K562 (cell line): ENCODE data around the gene TPR. TPM values are rescaled to one million over a fixed set of nuclear protein-coding genes. Genes with fewer than 3 reads are reported as not detected.

Experiments used
- ARID1B ChIP-seq: fragments of 450-650 bp; IDR thresholded peaks from 2 replicates; pipeline ENCODE4 v1.6.1; 2016; ENCODE audit warnings: antibody characterized with exemption, mild to moderate bottlenecking, inconsistent platforms
- BACH1 ChIP-seq: fragments of 200-800 bp; sonication (Bioruptor generic); IDR thresholded peaks from 2 replicates; pipeline ENCODE4 v1.6.1; 2016; ENCODE audit warnings: missing genetic modification characterization, missing compliant biosample characterization
- CREM ChIP-seq: IDR thresholded peaks from 2 replicates; pipeline ENCODE4 v1.6.1; 2014; ENCODE audit warnings: antibody characterized with exemption, low read depth
- FUS ChIP-seq: fragments of 200-400 bp; formaldehyde crosslinking; optimal IDR thresholded peaks from 2 replicates; pipeline ENCODE3; 2017; ENCODE audit warnings: low read depth, low read length
- ID3 ChIP-seq, 2 experiments: fragments of 250-450 bp in 1 of 2; fragments of 450-650 bp in 1 of 2; sonication (Bioruptor Pico) in 1 of 2; IDR thresholded peaks; 2 replicates each; pipeline versions ENCODE4 v1.6.1 to v1.8.0; 2016 to 2021; ENCODE audit warnings: mild to moderate bottlenecking in 2 of 2, moderate library complexity in 2 of 2, missing compliant biosample characterization in 1 of 2, missing genetic modification characterization in 1 of 2
- NBN ChIP-seq: fragments of 450-650 bp; IDR thresholded peaks from 2 replicates; pipeline ENCODE4 v1.6.1; 2016; ENCODE audit warnings: low read depth, mild to moderate bottlenecking
- NR2C1 ChIP-seq, 2 experiments: fragments of 450-650 bp; IDR thresholded peaks; 2 replicates each; pipeline ENCODE4 v1.6.1; 2017; ENCODE audit warnings: mild to moderate bottlenecking in 2 of 2, antibody characterized with exemption in 1 of 2, inconsistent platforms in 1 of 2, missing compliant biosample characterization in 1 of 2, missing genetic modification characterization in 1 of 2
- NR4A1 ChIP-seq, 2 experiments: fragments of 250-450 bp in 1 of 2; fragments of 450-650 bp in 1 of 2; sonication (Bioruptor Pico) in 1 of 2; IDR thresholded peaks; 2 replicates each; pipeline versions ENCODE4 v1.4.0 to v1.6.1; 2016 to 2020; ENCODE audit warnings: mild to moderate bottlenecking in 2 of 2, missing compliant biosample characterization in 1 of 2, missing genetic modification characterization in 1 of 2, moderate library complexity in 1 of 2
- PHF20 ChIP-seq: fragments of 450-650 bp; IDR thresholded peaks from 2 replicates; pipeline ENCODE4 v1.6.1; 2018; ENCODE audit not compliant: partially characterized antibody
- POLR2AphosphoS5 ChIP-seq: IDR thresholded peaks from 2 replicates; pipeline ENCODE4 v1.6.1; 2011; ENCODE audit warnings: mild to moderate bottlenecking, low read depth, low read length, moderate library complexity; ENCODE audit not compliant: control insufficient read depth, insufficient read depth
- POLR3A ChIP-seq: IDR thresholded peaks from 2 replicates; pipeline ENCODE4 v1.6.1; 2011; ENCODE audit warnings: borderline replicate concordance, mild to moderate bottlenecking, moderate library complexity; ENCODE audit not compliant: insufficient read length, insufficient read depth; ENCODE audit errors: extremely low read depth
- RFX7 ChIP-seq: fragments of 250-450 bp; sonication (Bioruptor Pico); IDR thresholded peaks from 2 replicates; pipeline ENCODE4 v1.5.1; 2021; ENCODE audit warnings: mild to moderate bottlenecking
- TAL1 ChIP-seq: fragments of 450-650 bp; IDR thresholded peaks from 2 replicates; pipeline ENCODE4 v1.6.1; 2016; ENCODE audit warnings: mild to moderate bottlenecking
- TFAM ChIP-seq: fragments of 250-450 bp; sonication (Bioruptor Pico); conservative IDR thresholded peaks from 2 replicates; pipeline ENCODE4 v1.5.0; 2021; ENCODE audit warnings: mild to moderate bottlenecking, moderate library complexity
- THRA ChIP-seq: fragments of 450-650 bp; IDR thresholded peaks from 2 replicates; pipeline ENCODE4 v1.6.1; 2017; ENCODE audit warnings: mild to moderate bottlenecking, moderate library complexity
- TOE1 ChIP-seq, 2 experiments: fragments of 450-650 bp in 1 of 2; sonication (generic) in 1 of 2; formaldehyde crosslinking in 1 of 2; IDR thresholded peaks; 2 replicates each; pipeline versions ENCODE4 v1.7.1 to v1.8.0; 2016 to 2022; ENCODE audit warnings: borderline replicate concordance in 2 of 2, mild to moderate bottlenecking in 2 of 2, antibody characterized with exemption in 1 of 2, inconsistent platforms in 1 of 2, low read depth in 1 of 2, missing genetic modification reagents in 1 of 2, moderate library complexity in 1 of 2
- USF2 ChIP-seq: sonication (generic); formaldehyde crosslinking; IDR thresholded peaks from 2 replicates; pipeline ENCODE4 v1.5.0; 2020; ENCODE audit warnings: missing genetic modification reagents
- ZFP36 ChIP-seq: fragments of 150-350 bp; IDR thresholded peaks from 2 replicates; pipeline ENCODE4 v1.6.1; 2018; ENCODE audit warnings: low read length, low read depth; ENCODE audit not compliant: partially characterized antibody
- ZNF239 ChIP-seq: fragments of 250-450 bp; sonication (Bioruptor Pico); IDR thresholded peaks from 2 replicates; pipeline ENCODE4 v1.4.0; 2020; ENCODE audit warnings: mild to moderate bottlenecking
- ZNF282 ChIP-seq: sonication (generic); formaldehyde crosslinking; IDR thresholded peaks from 2 replicates; pipeline ENCODE4 v1.8.1; 2023; ENCODE audit warnings: missing genetic modification reagents
- ZNF668 ChIP-seq: fragments of 250-450 bp; sonication (Bioruptor Pico); IDR thresholded peaks from 2 replicates; pipeline ENCODE4 v1.8.0; 2022; ENCODE audit warnings: mild to moderate bottlenecking, inconsistent platforms
- ZNF717 ChIP-seq: fragments of 250-450 bp; sonication (Bioruptor Pico); IDR thresholded peaks from 2 replicates; pipeline ENCODE4 v1.5.0; 2021
- polyA plus RNA-seq, 8 experiments: library from polyadenylated mRNA; depleted of rRNA in 4 of 8; stranded (reverse) in 5 of 8; unstranded in 3 of 8; fragments of >200 nt; fragmentation: Nextera tagmentation in 2 of 8; fragmentation: Illumina TruSeq in 1 of 8; extraction: Ambion mirVana in 2 of 8; extraction: Trizol in 1 of 8; gene quantifications; 2 replicates each; pipeline versions ENCODE4 v1.2.1 to v1.2.3, GENCODE V29; 2011 to 2014; ENCODE audit warnings: inconsistent platforms in 1 of 8, missing spikeins in 1 of 8
- total RNA-seq, 7 experiments: library from RNA; depleted of rRNA in 6 of 7; stranded (reverse); fragments of >200 nt in 6 of 7; fragmentation: Illumina TruSeq in 2 of 7; extraction: Trizol in 2 of 7; gene quantifications; 2 replicates each; pipeline versions ENCODE4 v1.2.1 to v1.2.3, GENCODE V29; 2011 to 2021; ENCODE audit warnings: low replicate concordance in 1 of 7
- TF ChIP-seq, protein P1 (sequence below): fragments of 450-650 bp; IDR thresholded peaks from one replicate; pipeline ENCODE4 v1.6.1; 2018; ENCODE audit warnings: mild to moderate bottlenecking, moderate library complexity; ENCODE audit not compliant: partially characterized antibody

The TPR gene
- total and polyA plus RNA-seq, 9 of the 15 experiments (the other 6 are each of a cell fraction or from before 2014, with no cell fraction given): 48.5 to 167 (median 138) TPM

DNA sequence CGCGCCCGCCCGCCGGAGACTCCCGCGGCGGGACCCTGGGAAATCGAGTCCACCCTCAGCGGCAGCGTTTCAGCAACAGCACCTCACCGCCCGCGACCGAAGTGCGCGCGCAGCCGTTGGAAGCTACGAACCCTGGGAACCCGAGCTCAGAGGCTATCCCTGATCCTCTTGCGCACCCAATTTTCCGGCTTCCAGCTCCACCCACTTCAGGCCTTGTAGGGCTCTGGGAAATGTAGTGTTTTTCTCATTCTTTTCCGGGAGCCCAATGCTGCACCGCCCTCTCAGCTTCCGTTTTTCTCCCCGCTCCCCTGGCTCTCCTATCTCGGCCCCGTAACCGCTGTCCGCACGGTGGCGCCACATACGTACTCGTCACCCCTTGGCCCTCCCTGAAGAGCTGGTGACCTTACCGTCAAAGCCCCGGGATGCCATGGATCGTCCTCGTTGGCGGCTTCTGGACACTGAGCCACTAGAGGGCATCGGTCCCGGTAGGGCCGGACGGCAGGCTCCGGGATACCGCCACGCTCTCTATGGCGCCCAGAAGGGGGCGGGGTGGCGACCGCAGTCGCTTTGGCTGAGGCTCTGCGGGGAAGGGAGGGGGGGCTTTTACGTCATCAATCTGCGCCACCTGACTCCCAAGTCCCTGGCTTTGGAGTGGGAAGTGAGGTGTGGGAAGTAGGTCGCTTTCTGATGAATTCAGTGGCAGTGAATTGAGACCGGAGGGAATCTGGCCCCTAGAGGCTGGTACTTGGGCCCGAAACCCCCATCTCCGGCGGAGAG lies at the start of gene TPR, which contains the start of gene ODR4 (continued):
- TF ChIP-seq TAL1 (no peak; the same call in 1 of the 2 replicates), NBN (peak; percentile 99), ZNF717 (CRISPR knock-in tag) (no peak), POLR3A (no peak), ID3 (CRISPR knock-in tag; IDR thresholded peaks at IDR 0.05) (no peak), ID3 (tag; IDR thresholded peaks at IDR 0.05) (peak; percentile 95), NR2C1 (IDR thresholded peaks at IDR 0.05) (peak; percentile 93), NR2C1 (tag; IDR thresholded peaks at IDR 0.05) (peak; percentile 94), ZNF668 (no peak), BACH1 (tag) (peak; percentile 49; the same call in 1 of the 2 replicates), ZNF239 (CRISPR knock-in tag) (peak; percentile 6; the same call in 1 of the 2 replicates), FUS (no peak), ZNF282 (CRISPR knock-in tag) (no peak), PHF20 (peak; percentile 96), POLR2AphosphoS5 (peak; percentile 85), RFX7 (CRISPR knock-in tag) (no peak), NR4A1 (CRISPR knock-in tag; IDR thresholded peaks at IDR 0.05) (peak; percentile 75; the same call in 1 of the 2 replicates), NR4A1 (tag; IDR thresholded peaks at IDR 0.05) (peak; percentile 83), USF2 (no peak), ARID1B (peak; percentile 75), CREM (peak; percentile 97), TFAM (CRISPR knock-in tag) (no peak), THRA (no peak), TOE1 (IDR thresholded peaks at IDR 0.05; ENCODE audit: borderline replicate concordance) (peak; percentile 91), TOE1 (CRISPR knock-in tag; IDR thresholded peaks at IDR 0.05; ENCODE audit: borderline replicate concordance, low read depth) (no peak; the same call in 1 of the 2 replicates), ZFP36 (peak; percentile 38)
- TF ChIP-seq, protein P1, sequence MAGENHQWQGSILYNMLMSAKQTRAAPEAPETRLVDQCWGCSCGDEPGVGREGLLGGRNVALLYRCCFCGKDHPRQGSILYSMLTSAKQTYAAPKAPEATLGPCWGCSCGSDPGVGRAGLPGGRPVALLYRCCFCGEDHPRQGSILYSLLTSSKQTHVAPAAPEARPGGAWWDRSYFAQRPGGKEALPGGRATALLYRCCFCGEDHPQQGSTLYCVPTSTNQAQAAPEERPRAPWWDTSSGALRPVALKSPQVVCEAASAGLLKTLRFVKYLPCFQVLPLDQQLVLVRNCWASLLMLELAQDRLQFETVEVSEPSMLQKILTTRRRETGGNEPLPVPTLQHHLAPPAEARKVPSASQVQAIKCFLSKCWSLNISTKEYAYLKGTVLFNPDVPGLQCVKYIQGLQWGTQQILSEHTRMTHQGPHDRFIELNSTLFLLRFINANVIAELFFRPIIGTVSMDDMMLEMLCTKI: no peak
